ENCODE measurements around the gene PEPD.

The PEPD gene

GRCh38 chr19:33377586-33378475, 143.8 kb downstream of the PEPD start:
- DNase-seq, result no peak

- no peak for DNase-seq
Measured at GRCh38 chr19:33376941-33377557, 144.5 kb downstream of the PEPD start.

- no peak for DNase-seq
Measured at GRCh38 chr19:33376423-33376822, 145.2 kb downstream of the PEPD start.

- DNase-seq, result no peak
Measured at GRCh38 chr19:33375837-33376159, 145.8 kb downstream of the PEPD start.

GRCh38 chr19:33375156-33375836, 146.3 kb downstream of the PEPD start:
- DNase-seq, result no peak

- no peak for DNase-seq
Measured at GRCh38 chr19:33374236-33374714, 147.3 kb downstream of the PEPD start.

GRCh38 chr19:33373453-33374235, 147.9 kb downstream of the PEPD start, which contains the start of gene CEBPG:
Gene CEBPG (plus strand): TSS chr19:33373709. CDS start chr19:33379240, 5,531 bp downstream.
- peak; percentile 93 for DNase-seq

GRCh38 chr19:33370783-33371182, 150.8 kb downstream of the PEPD start:
- no peak for DNase-seq

- no peak for DNase-seq
Measured at GRCh38 chr19:33368074-33368864, 153.3 kb downstream of the PEPD start.

- no peak for DNase-seq
Measured at GRCh38 chr19:33366897-33367296, 154.7 kb downstream of the PEPD start.

- no peak for DNase-seq
Measured at GRCh38 chr19:33366127-33366526, 155.5 kb downstream of the PEPD start.

GRCh38 chr19:33365691-33366090, 155.9 kb downstream of the PEPD start:
- no peak for DNase-seq

- no peak for DNase-seq
Measured at GRCh38 chr19:33363476-33363875, 158.1 kb downstream of the PEPD start.

GRCh38 chr19:33362508-33363228, 158.9 kb downstream of the PEPD start:
- no peak for DNase-seq

GRCh38 chr19:33359581-33359980, 162.0 kb downstream of the PEPD start:
- no peak for DNase-seq

GRCh38 chr19:33358408-33358807, 163.2 kb downstream of the PEPD start:
- DNase-seq, result no peak

- no peak for DNase-seq
Measured at GRCh38 chr19:33357556-33357955, 164.0 kb downstream of the PEPD start.

- no peak for DNase-seq
Measured at GRCh38 chr19:33355535-33355934, 166.1 kb downstream of the PEPD start.

- no peak for DNase-seq
Measured at GRCh38 chr19:33350538-33351309, 170.9 kb downstream of the PEPD start.

Measured in stimulated activated CD4-positive, alpha-beta T cell treated with anti-CD3 and anti-CD28 coated beads, Interleukin-4, amount 100 ng/mL, for 24 hours (primary cell).